ENCODE results near the gene SLC25A1.
"Not testable (repeated sequence)": the region's sequence is repeated elsewhere in the genome, so short reads cannot be mapped to it uniquely, and the experiment has no call there.

SLC25A1 gene

GRCh38 chr22:19179497-19180048, 1.0 kb upstream of the SLC25A1 start:
- DNase-seq = peak; percentile 67

GRCh38 chr22:19178065-19178656, 375 bp downstream of the SLC25A1 start:
- no peak for DNase-seq

DNA sequence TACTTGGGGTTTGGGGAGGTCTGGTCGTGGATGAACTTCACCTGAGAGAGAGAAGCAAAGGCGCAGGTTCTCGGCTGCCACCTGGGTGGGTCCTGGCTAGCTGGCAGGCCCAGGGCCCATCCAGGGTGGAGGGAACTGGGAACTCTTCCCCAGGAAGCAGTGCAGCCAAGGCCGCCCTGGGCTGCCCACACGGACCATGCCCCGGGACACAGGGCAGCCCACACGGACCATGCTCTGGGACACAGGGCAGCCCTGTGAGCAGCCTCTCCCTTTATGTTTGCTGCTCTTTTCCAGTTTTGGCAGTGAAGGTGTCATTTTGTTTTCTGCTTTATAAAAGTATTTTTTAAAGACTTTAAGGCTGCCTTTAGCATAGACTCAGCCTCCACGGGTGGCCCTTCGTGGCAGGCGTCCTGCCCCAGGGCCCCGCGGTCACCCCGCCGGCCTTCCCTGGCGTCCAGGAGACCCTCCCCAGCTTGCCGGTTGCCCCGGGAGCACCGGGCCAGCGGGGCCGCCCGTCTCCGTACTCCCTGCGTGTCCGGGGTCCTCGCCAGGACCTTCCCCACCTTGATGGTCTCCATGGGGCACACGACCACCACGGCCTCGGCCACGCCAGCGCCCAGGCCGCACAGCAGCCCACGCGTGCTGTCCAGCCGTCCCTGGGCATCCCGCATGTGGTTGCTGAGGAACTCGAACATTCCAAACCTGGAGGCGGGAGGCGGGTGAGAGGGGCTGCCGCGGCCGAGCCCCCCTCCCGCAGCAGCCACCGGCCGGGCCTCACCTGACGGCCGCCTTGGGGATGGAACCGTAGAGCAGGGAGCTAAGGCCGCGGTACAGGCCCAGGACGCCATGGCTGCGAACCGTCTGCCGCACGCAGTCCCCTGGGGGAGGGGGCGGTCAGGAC, 1.1 kb downstream of the SLC25A1 start:
- no peak for DNase-seq

DNA sequence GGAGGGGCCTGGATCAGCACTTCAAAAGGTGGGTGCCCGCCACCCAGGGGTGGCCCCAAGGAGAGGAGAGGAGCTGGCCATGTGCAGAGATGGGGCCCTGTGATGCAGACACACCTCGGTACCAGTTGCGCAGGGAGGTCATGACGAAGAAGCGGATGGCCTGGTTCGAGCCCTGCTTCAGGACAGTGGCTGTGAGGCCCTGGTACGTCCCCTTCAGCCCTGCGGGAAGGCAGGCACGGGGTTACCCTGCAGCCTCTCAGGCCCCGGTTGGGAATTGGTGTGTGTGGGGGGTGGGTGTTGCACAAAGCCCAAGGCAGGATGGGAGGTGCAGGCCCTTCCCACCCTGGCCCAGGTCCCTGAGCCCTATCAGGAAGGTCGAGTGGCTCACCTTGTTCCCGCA, 1.8 kb downstream of the SLC25A1 start:
- DNase-seq = no peak

DNA sequence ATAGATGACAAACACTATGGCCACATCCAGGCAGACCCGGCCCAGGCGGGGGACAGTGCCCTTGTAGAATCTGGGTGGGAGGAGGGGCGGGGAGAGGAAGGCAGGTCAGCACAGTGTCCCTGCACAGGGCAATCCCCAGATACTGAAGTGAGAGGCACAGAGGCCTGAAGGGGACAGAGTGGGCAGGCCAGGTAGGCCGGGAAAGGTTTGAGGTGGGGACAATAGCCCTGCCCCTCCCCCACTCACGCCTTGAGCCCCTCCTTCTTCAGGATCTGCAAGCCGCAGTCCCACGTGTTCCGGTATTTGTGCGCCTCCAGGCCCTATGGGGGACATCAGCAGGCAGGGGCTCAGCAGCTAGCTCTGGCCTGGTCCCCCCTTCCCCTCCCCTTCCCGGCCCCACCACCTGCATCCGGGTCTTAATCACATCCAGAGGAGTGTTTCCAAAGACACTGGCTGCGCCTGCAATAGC, 2.3 kb downstream of the SLC25A1 start:
- no peak for DNase-seq

DNA sequence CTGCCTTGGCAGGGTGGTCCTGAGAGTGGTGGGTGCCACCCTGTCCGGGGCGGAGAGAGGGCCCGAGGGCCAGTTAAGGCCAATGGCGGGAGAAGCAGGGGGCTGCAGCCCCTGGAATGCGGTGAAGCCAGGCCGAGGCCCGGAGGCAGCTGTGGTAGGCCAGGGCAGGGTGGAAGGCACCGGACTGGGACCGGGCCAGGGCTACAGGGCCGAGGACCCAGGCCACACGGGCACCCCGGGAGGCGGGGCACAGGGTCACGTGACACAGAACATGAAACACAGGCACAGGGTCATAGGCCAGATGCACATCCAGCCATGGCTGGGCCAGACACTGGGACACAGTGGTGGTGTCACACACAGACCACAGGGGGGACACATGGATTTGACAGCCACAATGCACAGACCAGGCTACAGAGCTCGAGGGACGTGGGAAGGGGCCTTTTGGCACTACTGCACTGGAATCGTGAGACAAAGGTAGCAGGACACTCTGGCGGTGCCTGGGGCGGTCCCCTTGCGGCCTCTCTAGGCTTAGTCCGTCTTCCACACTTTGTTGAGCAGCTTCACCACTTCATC, 2.8 kb downstream of the SLC25A1 start:
- no peak for DNase-seq

DNA sequence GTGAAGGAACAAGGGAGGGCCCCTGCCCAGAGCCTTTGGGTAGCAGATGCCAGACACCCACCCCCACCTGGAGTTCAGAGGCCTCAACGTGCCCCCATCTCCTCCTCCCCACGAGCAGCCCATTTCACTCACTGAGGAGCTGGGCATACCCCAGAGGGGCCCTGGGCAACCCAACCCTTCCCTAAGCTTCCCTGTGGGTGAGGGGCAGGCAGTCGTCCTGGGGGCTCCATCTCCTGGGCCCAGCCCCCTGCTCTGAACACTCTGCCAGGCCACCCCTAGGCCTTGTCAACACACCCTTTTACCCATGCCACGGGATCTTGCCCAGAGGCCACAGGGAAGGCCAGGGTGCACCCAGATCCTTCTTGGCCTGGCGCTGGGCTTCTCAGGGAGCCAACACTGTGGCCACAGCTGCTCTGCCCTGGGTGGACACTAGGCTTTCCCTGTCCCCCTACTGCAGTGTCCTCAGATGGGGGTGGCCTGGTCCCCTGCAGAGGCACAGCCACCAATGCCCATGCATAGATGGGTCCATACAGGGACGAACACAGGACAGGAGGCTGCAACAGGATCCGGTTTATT, 3.4 kb downstream of the SLC25A1 start:
- no peak for DNase-seq

GRCh38 chr22:19174106-19175025, 4.2 kb downstream of the SLC25A1 start:
- DNase-seq = no peak

- no peak for DNase-seq
Measured at GRCh38 chr22:19173047-19174035, 5.2 kb downstream of the SLC25A1 start.

GRCh38 chr22:19172213-19173046, 6.1 kb downstream of the SLC25A1 start:
- DNase-seq = no peak

GRCh38 chr22:19169947-19170318, 8.6 kb downstream of the SLC25A1 start:
- DNase-seq = no peak

DNA sequence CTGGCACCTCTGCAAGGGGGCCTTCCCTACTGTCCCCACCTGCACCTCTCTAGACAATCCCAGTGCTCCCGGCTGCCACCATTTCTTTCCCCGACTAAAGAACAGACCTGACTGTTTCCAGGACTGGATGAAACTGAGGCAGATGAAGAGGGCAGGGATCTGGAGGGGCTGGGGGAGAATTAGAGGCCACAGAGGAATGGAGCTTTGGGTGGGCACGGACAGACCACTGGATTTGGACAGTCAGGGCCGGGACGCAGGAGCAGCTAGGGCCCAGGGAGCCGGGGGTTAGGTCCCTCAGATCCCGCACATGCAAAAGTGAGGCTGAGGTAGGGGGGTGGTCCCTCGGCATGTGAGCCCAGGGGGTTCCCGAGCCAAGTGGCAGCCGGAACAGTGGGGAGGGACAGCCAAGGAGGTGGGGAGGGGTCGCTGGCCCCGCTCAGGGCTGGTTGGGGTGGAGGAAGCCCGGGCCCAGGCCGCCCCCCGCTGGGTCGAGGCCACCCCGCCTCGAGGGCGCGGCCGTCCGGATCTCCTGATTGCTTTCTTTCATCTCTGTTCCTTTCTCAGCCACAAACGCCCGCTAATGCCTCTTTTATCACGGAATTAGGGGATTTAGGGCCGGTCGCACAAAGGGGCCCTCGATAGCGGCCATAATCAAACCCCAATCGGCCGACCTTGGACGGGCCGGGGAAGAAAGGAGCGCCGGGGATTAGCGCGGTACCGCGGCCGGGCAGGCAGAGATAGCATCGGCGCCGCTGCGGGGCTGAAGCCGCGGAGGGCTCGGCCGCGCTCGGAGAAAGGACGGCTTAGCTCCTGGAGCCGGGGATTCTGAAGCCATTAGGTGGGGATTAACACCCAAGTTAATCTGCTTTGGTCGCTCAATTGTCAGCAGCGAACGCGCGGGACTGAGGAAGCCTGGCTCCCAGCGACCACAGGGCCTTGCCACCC, 9.3 kb downstream of the SLC25A1 start:
- DNase-seq = no peak

GRCh38 chr22:19168088-19168890, 10.2 kb downstream of the SLC25A1 start:
- no peak for DNase-seq

GRCh38 chr22:19167106-19167869, 11.2 kb downstream of the SLC25A1 start:
- no peak for DNase-seq

- DNase-seq = no peak
Measured at GRCh38 chr22:19166421-19166820, 12.1 kb downstream of the SLC25A1 start.

DNA sequence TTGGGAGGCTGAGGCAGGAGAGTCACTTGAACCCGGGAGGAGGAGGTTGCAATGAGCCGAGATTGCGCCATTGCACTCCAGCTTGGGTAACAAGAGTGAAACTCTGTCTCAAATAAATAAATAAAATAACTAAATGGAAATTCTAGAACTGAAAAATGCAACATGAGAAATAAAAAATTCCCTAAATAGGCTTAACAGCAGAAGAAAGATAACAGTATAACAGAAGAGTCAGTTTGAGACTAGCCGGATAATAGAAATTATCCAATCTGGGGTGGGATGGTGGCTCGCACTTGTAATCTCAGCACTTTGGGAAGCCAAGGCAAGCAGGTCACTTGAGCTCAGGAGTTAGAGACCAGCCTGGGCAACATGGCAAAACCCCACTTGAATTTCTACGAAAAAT, 14.1 kb downstream of the SLC25A1 start:
- DNase-seq = no peak

DNA sequence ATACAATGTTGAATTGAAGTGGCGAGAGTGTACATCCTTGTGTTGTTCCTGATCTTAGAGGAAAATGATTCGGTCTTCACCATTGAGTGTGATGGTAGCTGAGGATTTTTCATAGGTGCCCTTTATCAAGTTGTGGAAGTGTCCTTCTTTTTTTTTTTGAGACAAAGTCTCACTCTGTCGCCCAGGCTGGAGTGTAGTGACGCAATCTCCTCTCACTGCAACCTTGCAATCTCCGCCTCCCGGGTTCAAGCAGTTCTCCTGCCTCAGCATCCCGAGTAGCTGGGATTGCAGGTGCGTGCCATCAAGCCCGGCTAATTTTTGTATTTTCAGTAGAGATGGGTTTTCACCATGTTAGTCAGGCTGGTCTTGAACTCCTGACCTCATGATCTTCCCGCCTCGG, 19.9 kb downstream of the SLC25A1 start:
- DNase-seq = not testable (repeated sequence)

Measured in NCI-H2227 treated with DMSO at 0.1 percent for 48 hours (cell line).